NCI-H2227 (cell line): ENCODE results near the gene DDX31.
"Not testable (repeated sequence)": the region's sequence is repeated elsewhere in the genome, so short reads cannot be mapped to it uniquely, and the experiment has no call there.

Source experiments
- DNase-seq: peaks from one replicate; lab custom pipeline; 2025; ENCODE audit not compliant: unreplicated experiment; lab: John Stamatoyannopoulos, UW

The DDX31 gene

GRCh38 chr9:132669698-132670456 lies at the start of gene DDX31:
Gene DDX31, minus strand, starts transcription at chr9:132669983. Its CDS starts 49 bp downstream, at chr9:132669934.
- peak; percentile 84 for DNase-seq

- DNase-seq: not testable (repeated sequence)
Measured at GRCh38 chr9:132718381-132718928, 48.7 kb upstream of the DDX31 start.

GRCh38 chr9:132717326-132717945 lies 47.7 kb upstream of the DDX31 start:
- no peak for DNase-seq

GRCh38 chr9:132716007-132716406 lies 46.2 kb upstream of the DDX31 start:
- no peak for DNase-seq

- DNase-seq: no peak
Measured at GRCh38 chr9:132712753-132713152, 43.0 kb upstream of the DDX31 start.

- DNase-seq: no peak
Measured at GRCh38 chr9:132711846-132712245, 42.1 kb upstream of the DDX31 start.

GRCh38 chr9:132711152-132711551 lies 41.4 kb upstream of the DDX31 start:
- not testable (repeated sequence) for DNase-seq

GRCh38 chr9:132710333-132710732 lies 40.5 kb upstream of the DDX31 start:
- no peak for DNase-seq

- DNase-seq: no peak
Measured at GRCh38 chr9:132708769-132709430, 39.1 kb upstream of the DDX31 start.

- no peak for DNase-seq
Measured at GRCh38 chr9:132708239-132708638, 38.5 kb upstream of the DDX31 start.

GRCh38 chr9:132703336-132703735 lies 33.6 kb upstream of the DDX31 start:
- no peak for DNase-seq

GRCh38 chr9:132702254-132702653 lies 32.5 kb upstream of the DDX31 start:
- no peak for DNase-seq

- DNase-seq: no peak
Measured at GRCh38 chr9:132699956-132700355, 30.2 kb upstream of the DDX31 start.

- DNase-seq: no peak
Measured at GRCh38 chr9:132698989-132699388, 29.2 kb upstream of the DDX31 start.

- peak; percentile 4 for DNase-seq
Measured at GRCh38 chr9:132697230-132697629, 27.4 kb upstream of the DDX31 start.

- no peak for DNase-seq
Measured at GRCh38 chr9:132694144-132694543, 24.4 kb upstream of the DDX31 start.

GRCh38 chr9:132690696-132691095 lies 20.9 kb upstream of the DDX31 start:
- no peak for DNase-seq

- DNase-seq: no peak
Measured at GRCh38 chr9:132683873-132684272, 14.1 kb upstream of the DDX31 start.

- DNase-seq: no peak
Measured at GRCh38 chr9:132681561-132681960, 11.8 kb upstream of the DDX31 start.

- DNase-seq: no peak
Measured at GRCh38 chr9:132679946-132680625, 10.3 kb upstream of the DDX31 start.

- DNase-seq: no peak
Measured at GRCh38 chr9:132677976-132678375, 8.2 kb upstream of the DDX31 start.
